Thyroid gland (tissue), 4 donors: Measurements from ENCODE around the gene SGPP2.

Experiments
- CTCF ChIP-seq, 6 experiments: fragments of 200-600 bp in 3 of 6; fragments of 450-650 bp in 3 of 6; sonication (generic) in 3 of 6; IDR thresholded peaks; one replicate each; pipeline ENCODE4 v1.5.1; 2016 to 2019; ENCODE audit warnings: antibody characterized with exemption in 6 of 6, mild to moderate bottlenecking in 2 of 6, inconsistent platforms in 1 of 6, moderate library complexity in 1 of 6
- POLR2A ChIP-seq, 2 donors: fragments of 450-650 bp; IDR thresholded peaks; one replicate each; pipeline ENCODE4 v1.6.1; 2017; ENCODE audit warnings: antibody characterized with exemption in 2 of 2, mild to moderate bottlenecking in 2 of 2, moderate library complexity in 1 of 2

GRCh38 chr2:222554517-222554916 is 130.2 kb downstream of the SGPP2 start:
- TF ChIP-seq CTCF (IDR thresholded peaks at IDR 0.05) (no peak), POLR2A (IDR thresholded peaks at IDR 0.05) (no peak)
